Bronchial epithelial cell (primary cell): ENCODE results near the gene WDR53. TPM values are rescaled to one million over a fixed set of nuclear protein-coding genes. Genes with fewer than 3 reads are reported as not detected.
"Not testable (repeated sequence)": the region's sequence is repeated elsewhere in the genome, so short reads cannot be mapped to it uniquely, and the experiment has no call there.

Source experiments
- DNase-seq: peaks from one replicate; pipeline ENCODE4 v3.0.0-alpha.2; 2010; ENCODE audit warnings: low read depth
- FAIRE-seq: peaks from 2 replicates; lab custom pipeline; 2011; peaks lifted over from hg19 to GRCh38; lab: Jason Lieb, UNC
- H3K27me3 ChIP-seq: 2 replicates; pipeline ENCODE4 v1.5.1; 2011; ENCODE audit warnings: low read length; ENCODE audit not compliant: control insufficient read depth, insufficient read depth
- H3K36me3 ChIP-seq: 2 replicates; pipeline ENCODE4 v1.5.1; 2011; ENCODE audit warnings: low read length; ENCODE audit not compliant: control insufficient read depth, insufficient read depth
- H3K4me3 ChIP-seq: 2 replicates; pipeline ENCODE4 v1.5.1; 2011; ENCODE audit warnings: mild to moderate bottlenecking, low read depth, low read length, control low read depth
- CTCF ChIP-seq: IDR thresholded peaks from 2 replicates; pipeline ENCODE4 v1.5.1; 2011; ENCODE audit warnings: mild to moderate bottlenecking, moderate library complexity, low read length, control low read depth, inconsistent platforms; ENCODE audit not compliant: insufficient read depth, severe bottlenecking
- total RNA-seq: library from RNA; depleted of rRNA; stranded (reverse); fragments of >200 nt; gene quantifications from 2 replicates; pipeline ENCODE4 v1.2.1, GENCODE V29; 2014

Gene WDR53
- total RNA-seq, 1 donor from 2014 or later: 9.5 TPM

DNA sequence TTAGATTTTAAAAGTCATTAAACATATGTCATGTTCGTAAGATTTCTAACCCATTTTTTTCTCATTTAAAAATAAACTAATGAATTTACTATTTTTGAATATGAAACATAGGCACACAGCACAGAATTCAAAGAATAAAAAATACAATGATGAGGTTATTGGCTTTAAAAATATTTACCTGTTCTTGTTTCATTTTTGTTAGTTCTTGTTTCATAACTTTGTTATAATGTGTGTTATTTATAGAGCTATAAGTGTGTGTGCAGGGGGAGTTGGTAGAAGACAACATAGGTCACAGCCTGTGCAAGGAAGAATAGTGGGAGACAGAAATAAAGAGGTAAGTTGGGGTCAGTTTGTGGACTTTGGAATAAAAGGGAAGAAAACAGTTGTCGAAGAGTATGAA is 40.3 kb upstream of the WDR53 start:
- TF ChIP-seq CTCF: no peak
- no peaks in the 10 kb centered on the region for H3K36me3 ChIP-seq
- DNase-seq: no peak
- no peak for FAIRE-seq
- no peaks in the 10 kb centered on the region for H3K27me3 ChIP-seq
- H3K4me3 ChIP-seq: no peak overlapping the region

DNA sequence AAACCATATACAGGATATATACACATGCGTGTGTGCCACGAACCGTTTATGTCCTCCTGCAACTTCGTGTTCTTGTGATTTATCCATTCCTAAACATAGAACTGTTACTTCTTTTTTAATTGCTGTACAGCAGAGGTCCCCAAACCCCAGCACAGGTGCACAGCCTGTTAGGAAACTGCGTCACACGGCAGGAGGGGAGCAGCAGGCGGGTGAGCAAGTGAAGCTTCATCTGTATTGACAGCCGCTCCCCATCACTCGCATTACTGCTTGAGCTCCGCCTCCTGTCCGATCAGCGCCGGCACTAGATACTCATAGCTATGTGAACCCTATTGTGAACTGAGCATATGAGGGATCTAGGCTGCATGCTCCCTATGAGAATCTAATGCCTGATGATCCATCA is 36.2 kb upstream of the WDR53 start:
- TF ChIP-seq CTCF: no peak
- DNase-seq (no peak), FAIRE-seq (no peak)
- Histone ChIP-seq H3K4me3 (no peak overlapping the region), H3K36me3 (no peaks in the 10 kb centered on the region), H3K27me3 (no peaks in the 10 kb centered on the region)

DNA sequence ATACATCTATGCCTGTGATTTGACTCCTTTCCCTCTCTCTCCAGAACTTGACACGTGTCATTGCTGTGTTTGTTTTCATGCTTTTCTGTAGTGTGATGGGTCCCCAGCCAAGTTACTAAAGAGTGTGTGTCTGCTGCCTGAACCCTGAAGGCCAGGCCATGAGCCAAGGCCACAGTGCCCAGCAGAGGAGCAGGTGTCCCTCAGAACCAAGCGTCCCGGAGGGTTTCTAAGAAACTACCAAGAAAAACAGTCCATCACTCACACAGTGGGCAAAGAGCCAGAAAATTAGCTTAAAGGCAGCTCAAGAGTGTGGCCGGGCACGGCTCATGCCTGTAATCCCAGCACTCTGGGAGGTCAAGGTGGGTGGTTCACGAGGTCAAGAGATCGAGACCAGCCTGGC is 35.3 kb upstream of the WDR53 start:
- FAIRE-seq: no peak
- DNase-seq: no peak
- no peak for TF ChIP-seq CTCF
- no peak overlapping the region for H3K4me3 ChIP-seq
- H3K36me3 ChIP-seq: no peaks in the 10 kb centered on the region
- no peaks in the 10 kb centered on the region for H3K27me3 ChIP-seq

DNA sequence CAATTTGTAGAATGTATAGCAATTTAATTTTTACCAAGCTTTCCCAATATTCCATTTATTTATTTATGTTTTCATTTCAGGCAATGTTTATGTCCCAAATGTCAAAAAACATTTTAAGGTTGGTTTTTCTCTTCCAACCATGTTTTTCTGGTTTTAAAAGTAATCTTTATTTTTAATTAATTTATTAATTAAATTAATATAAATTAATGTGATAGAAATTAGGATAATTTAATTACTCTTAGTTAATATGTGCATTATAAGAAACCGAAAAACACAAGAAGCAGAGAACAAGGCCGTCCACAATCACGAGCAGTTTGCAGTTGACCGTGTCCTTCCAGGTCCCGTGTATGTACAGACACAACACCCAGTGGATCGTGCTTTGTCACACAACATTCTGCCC is 34.3 kb upstream of the WDR53 start:
- Histone ChIP-seq H3K27me3 (no peaks in the 10 kb centered on the region), H3K36me3 (no peaks in the 10 kb centered on the region), H3K4me3 (no peak overlapping the region)
- DNase-seq (no peak), FAIRE-seq (no peak)
- TF ChIP-seq CTCF: no peak

- no peaks in the 10 kb centered on the region for H3K36me3 ChIP-seq
- no peaks in the 10 kb centered on the region for H3K27me3 ChIP-seq
- DNase-seq (no peak), FAIRE-seq (no peak)
- no peak for TF ChIP-seq CTCF
- no peak overlapping the region for H3K4me3 ChIP-seq
These were observed 32.0 kb upstream of the WDR53 start for GRCh38 chr3:196600359-196600758.

GRCh38 chr3:196599734-196600128 is 31.4 kb upstream of the WDR53 start:
- TF ChIP-seq CTCF: no peak
- DNase-seq (no peak), FAIRE-seq (no peak)
- H3K36me3 ChIP-seq: no peaks in the 10 kb centered on the region
- no peak overlapping the region for H3K4me3 ChIP-seq
- no peaks in the 10 kb centered on the region for H3K27me3 ChIP-seq

DNA sequence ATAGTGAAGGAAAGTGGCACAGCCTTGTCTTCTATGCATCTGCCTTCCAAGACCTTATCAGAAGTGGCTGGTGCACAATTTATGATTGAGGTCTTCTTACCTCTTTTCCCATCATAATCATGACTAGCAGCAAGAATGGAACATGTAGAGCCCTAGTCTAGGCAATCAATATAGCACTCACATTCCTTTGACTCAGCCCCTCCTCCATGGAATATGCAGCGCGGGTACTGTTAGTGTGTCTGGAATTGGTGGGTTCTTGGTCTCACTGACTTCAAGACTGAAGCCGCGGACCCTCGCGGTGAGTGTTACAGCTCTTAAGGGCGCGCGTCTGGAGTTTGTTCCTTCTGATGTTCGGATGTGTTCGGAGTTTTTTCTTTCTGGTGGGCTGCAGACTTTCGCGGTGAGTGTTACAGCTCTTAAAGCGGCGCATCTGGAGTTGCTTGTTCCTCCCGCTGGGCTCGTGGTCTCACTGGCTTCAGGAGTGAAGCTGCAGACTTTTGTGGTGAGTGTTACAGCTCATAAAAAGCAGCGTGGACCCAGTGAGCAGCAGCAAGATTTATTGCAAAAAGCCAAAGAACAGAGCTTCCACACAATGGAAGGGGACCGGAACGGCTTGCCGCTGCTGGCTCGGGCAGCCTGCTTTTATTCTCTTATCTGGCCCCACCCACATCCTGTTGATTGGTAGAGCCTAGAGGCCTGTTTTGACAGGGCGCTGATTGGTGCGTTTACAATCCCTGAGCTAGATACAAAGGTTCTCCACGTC is 29.8 kb upstream of the WDR53 start:
- not testable (repeated sequence) for FAIRE-seq, H3K4me3 ChIP-seq, H3K27me3 ChIP-seq, DNase-seq, H3K36me3 ChIP-seq
